HL-60 (cell line): ENCODE data around the gene MGAT4A.

Experiments used
- DNase-seq, 2 experiments: peaks; one replicate each; pipeline ENCODE4 v3.0.0-alpha.2; 2010 to 2020; ENCODE audit warnings: low read depth in 1 of 2, low spot score in 1 of 2
- H3K27ac ChIP-seq: fragments of 250-450 bp; sonication (Bioruptor Pico); replicated peaks from 2 replicates; pipeline ENCODE4 v1.5.1; 2020; ENCODE audit warnings: mild to moderate bottlenecking, moderate library complexity
- H3K27me3 ChIP-seq: fragments of 250-450 bp; sonication (Bioruptor Pico); 2 replicates; pipeline ENCODE4 v1.5.1; 2021; ENCODE audit warnings: mild to moderate bottlenecking, moderate library complexity; ENCODE audit not compliant: insufficient read depth, poor library complexity, severe bottlenecking
- H3K4me3 ChIP-seq: replicated peaks from 2 replicates; pipeline ENCODE4 v1.5.1; 2011; ENCODE audit warnings: mild to moderate bottlenecking, control low read depth, low read length; ENCODE audit not compliant: insufficient read depth
- GABPA ChIP-seq: IDR thresholded peaks from 2 replicates; pipeline ENCODE4 v1.6.1; 2012; ENCODE audit warnings: low read depth
- POLR2AphosphoS5 ChIP-seq: IDR thresholded peaks from 2 replicates; pipeline ENCODE4 v1.6.1; 2012; ENCODE audit warnings: low read depth
- REST ChIP-seq: IDR thresholded peaks from 2 replicates; pipeline ENCODE4 v1.6.1; 2012; ENCODE audit warnings: low read depth; ENCODE audit not compliant: insufficient replicate concordance
- SPI1 ChIP-seq: IDR thresholded peaks from 2 replicates; pipeline ENCODE4 v1.6.1; 2012; ENCODE audit warnings: low read depth, mild to moderate bottlenecking, borderline replicate concordance
- TF ChIP-seq, protein P1 (sequence below): IDR thresholded peaks from one replicate; pipeline ENCODE4 v1.5.1; 2011; ENCODE audit warnings: low read length, control low read depth, inconsistent platforms; ENCODE audit not compliant: insufficient read depth

MGAT4A gene

DNA sequence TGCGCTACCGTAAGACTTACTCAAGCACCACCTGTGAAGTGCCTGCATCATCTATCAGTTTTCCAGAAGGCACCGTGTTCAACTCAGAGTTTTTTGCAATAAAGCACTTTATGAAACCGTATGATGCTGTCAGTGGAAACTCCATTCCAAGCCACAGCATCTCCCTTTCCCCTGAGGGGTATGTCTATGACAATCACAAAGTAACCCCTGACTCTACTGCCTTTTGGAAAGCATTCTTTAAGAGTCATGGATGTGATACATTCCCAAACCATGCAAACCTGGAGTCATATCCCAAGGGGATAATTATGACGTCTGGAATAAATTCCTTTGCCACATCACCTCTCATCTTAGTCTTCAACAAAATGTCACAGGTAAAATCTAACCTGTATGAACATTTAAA lies 83.3 kb downstream of the MGAT4A start:
- DNase-seq, result no peak
- Histone ChIP-seq H3K27me3 (no peaks in the 10 kb centered on the region), H3K4me3 (no peak overlapping the region), H3K27ac (no peak overlapping the region)
- no peak for TF ChIP-seq REST
- no peak for TF ChIP-seq GABPA
- TF ChIP-seq POLR2AphosphoS5, result no peak
- TF ChIP-seq, protein P1, sequence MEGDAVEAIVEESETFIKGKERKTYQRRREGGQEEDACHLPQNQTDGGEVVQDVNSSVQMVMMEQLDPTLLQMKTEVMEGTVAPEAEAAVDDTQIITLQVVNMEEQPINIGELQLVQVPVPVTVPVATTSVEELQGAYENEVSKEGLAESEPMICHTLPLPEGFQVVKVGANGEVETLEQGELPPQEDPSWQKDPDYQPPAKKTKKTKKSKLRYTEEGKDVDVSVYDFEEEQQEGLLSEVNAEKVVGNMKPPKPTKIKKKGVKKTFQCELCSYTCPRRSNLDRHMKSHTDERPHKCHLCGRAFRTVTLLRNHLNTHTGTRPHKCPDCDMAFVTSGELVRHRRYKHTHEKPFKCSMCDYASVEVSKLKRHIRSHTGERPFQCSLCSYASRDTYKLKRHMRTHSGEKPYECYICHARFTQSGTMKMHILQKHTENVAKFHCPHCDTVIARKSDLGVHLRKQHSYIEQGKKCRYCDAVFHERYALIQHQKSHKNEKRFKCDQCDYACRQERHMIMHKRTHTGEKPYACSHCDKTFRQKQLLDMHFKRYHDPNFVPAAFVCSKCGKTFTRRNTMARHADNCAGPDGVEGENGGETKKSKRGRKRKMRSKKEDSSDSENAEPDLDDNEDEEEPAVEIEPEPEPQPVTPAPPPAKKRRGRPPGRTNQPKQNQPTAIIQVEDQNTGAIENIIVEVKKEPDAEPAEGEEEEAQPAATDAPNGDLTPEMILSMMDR, result no peak
- TF ChIP-seq SPI1, result no peak

- TF ChIP-seq REST (no peak), SPI1 (no peak), GABPA (no peak), POLR2AphosphoS5 (no peak)
- TF ChIP-seq, protein P1, result no peak
- DNase-seq, result no peak
- Histone ChIP-seq H3K27me3 (no peaks in the 10 kb centered on the region), H3K4me3 (no peak overlapping the region), H3K27ac (no peak overlapping the region)
Measured at GRCh38 chr2:98643496-98644100, 87.3 kb downstream of the MGAT4A start.

DNA sequence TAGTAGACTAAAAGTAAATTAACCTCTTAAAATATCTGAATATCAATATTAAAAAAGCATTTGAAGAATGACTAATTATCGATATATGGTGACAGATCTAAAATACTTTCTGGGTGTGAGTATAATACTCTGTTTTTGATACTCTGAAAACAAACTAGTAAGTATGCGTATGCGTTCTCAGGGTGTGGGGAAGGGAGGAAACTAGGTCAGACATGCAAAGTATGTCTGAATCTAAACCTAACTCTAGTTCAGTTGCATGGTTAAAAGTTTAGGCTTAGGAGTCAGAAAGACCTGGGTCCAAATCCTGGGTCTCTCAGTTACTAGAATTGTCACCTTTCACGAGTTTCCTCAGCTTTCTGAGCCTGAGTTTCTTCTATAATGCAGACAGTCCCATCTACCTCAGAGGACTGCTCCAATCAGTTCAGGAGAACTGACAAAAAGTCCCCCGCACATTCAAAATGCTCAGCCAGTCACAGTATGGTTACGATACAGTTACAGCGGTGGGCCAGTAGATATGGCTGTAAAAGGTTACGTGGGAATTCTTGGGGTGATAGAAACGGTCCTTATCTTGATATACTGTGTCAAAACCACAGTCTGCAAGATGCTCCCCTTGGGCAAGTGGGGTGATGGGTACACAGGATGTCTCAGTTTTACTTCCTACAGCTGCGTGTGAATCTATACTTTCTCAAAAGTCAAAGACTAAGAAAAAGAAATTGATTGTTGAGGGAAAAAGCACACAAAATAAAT lies 93.4 kb downstream of the MGAT4A start:
- DNase-seq, result no peak
- Histone ChIP-seq H3K27ac (no peak overlapping the region), H3K27me3 (no peaks in the 10 kb centered on the region), H3K4me3 (no peak overlapping the region)
- no peak for TF ChIP-seq GABPA
- TF ChIP-seq SPI1, result no peak
- TF ChIP-seq, protein P1, result no peak
- TF ChIP-seq REST, result no peak
- TF ChIP-seq POLR2AphosphoS5, result no peak
